Neural cell (in vitro differentiated cells): ENCODE data around the gene DDX4. TPM values are rescaled to one million over a fixed set of nuclear protein-coding genes. Genes with fewer than 3 reads are reported as not detected.
"Not testable (repeated sequence)": the region's sequence is repeated elsewhere in the genome, so short reads cannot be mapped to it uniquely, and the experiment has no call there.

Experiments used
- H2AFZ ChIP-seq: fragments of 200-600, 300-800 bp; sonication (generic), shearing (Covaris generic); 2 replicates; pipeline ENCODE4 v1.6.0; 2014; ENCODE audit warnings: low read depth, mild to moderate bottlenecking, antibody characterized with exemption, low read length, moderate library complexity
- H3F3A ChIP-seq: fragments of 200-600 bp; shearing (Covaris generic); 2 replicates; pipeline ENCODE4 v1.6.1; 2016; ENCODE audit warnings: mild to moderate bottlenecking, moderate library complexity, mixed read lengths, antibody characterized with exemption, low read length; ENCODE audit not compliant: insufficient read depth, poor library complexity, severe bottlenecking
- H3K27ac ChIP-seq: fragments of 200-600, 300-800 bp; sonication (generic), shearing (Covaris generic); 2 replicates; pipeline ENCODE4 v1.5.1; 2014; ENCODE audit warnings: mild to moderate bottlenecking, low read length, moderate library complexity
- H3K27me3 ChIP-seq: fragments of 300-800, 200-600 bp; sonication (generic), shearing (Covaris generic); 2 replicates; pipeline ENCODE4 v1.6.0; 2014; ENCODE audit warnings: mild to moderate bottlenecking, low read depth, low read length, moderate library complexity; ENCODE audit not compliant: insufficient read depth
- H3K36me3 ChIP-seq: fragments of 300-800, 200-600 bp; sonication (generic), shearing (Covaris generic); 2 replicates; pipeline ENCODE4 v1.5.1; 2014; ENCODE audit warnings: mild to moderate bottlenecking, antibody characterized with exemption, low read length, moderate library complexity; ENCODE audit not compliant: insufficient read depth
- H3K4me2 ChIP-seq: fragments of 300-800, 200-600 bp; sonication (generic), shearing (Covaris generic); 2 replicates; pipeline ENCODE4 v1.6.0; 2014; ENCODE audit warnings: mild to moderate bottlenecking, low read length
- H3K4me3 ChIP-seq: fragments of 300-800, 200-600 bp; sonication (generic), shearing (Covaris generic); 2 replicates; pipeline ENCODE4 v1.5.1; 2014; ENCODE audit warnings: mild to moderate bottlenecking, low read length, moderate library complexity
- H3K79me2 ChIP-seq: fragments of 200-600 bp; shearing (Covaris generic); replicated peaks from 2 replicates; pipeline ENCODE4 v1.6.0; 2014; ENCODE audit warnings: mild to moderate bottlenecking, low read length, moderate library complexity; ENCODE audit not compliant: insufficient read depth
- H3K9ac ChIP-seq: fragments of 300-800, 200-600 bp; sonication (generic), shearing (Covaris generic); 2 replicates; pipeline ENCODE4 v1.6.1; 2016; ENCODE audit warnings: mild to moderate bottlenecking, low read length, mixed read lengths
- H3K9me2 ChIP-seq: fragments of 200-600 bp; shearing (Covaris generic); 2 replicates; pipeline ENCODE4 v1.6.1; 2016; ENCODE audit warnings: mild to moderate bottlenecking, low read length, mixed read lengths; ENCODE audit not compliant: insufficient read depth
- H3K9me3 ChIP-seq: fragments of 200-600, 300-800 bp; sonication (generic), shearing (Covaris generic); 2 replicates; pipeline ENCODE4 v1.6.1; 2016; ENCODE audit warnings: mild to moderate bottlenecking, mixed run types, low read length, moderate library complexity, mixed read lengths
- H4K20me1 ChIP-seq: fragments of 200-600 bp; shearing (Covaris generic); 2 replicates; pipeline ENCODE4 v1.6.1; 2016; ENCODE audit warnings: mild to moderate bottlenecking, mixed run types; ENCODE audit not compliant: insufficient read depth
- CTCF ChIP-seq: fragments of 450-650 bp; IDR thresholded peaks from 2 replicates; pipeline ENCODE4 v1.5.1; 2014; ENCODE audit warnings: antibody characterized with exemption, mild to moderate bottlenecking, moderate library complexity; ENCODE audit not compliant: poor library complexity, severe bottlenecking
- EP300 ChIP-seq: fragments of 450-650 bp; conservative IDR thresholded peaks from 2 replicates; pipeline ENCODE4 v1.6.1; 2014; ENCODE audit warnings: antibody characterized with exemption, mild to moderate bottlenecking, moderate library complexity; ENCODE audit not compliant: poor library complexity, severe bottlenecking
- EZH2 ChIP-seq: fragments of 200-600, 300-800 bp; shearing (Covaris generic), sonication (generic); IDR thresholded peaks from 2 replicates; pipeline ENCODE4 v1.6.1; 2014; ENCODE audit warnings: antibody characterized with exemption, low read length, borderline replicate concordance, mild to moderate bottlenecking; ENCODE audit not compliant: insufficient read depth, poor library complexity, severe bottlenecking
- MXI1 ChIP-seq: fragments of 450-650 bp; conservative IDR thresholded peaks from 2 replicates; pipeline ENCODE4 v1.6.1; 2014; ENCODE audit warnings: antibody characterized with exemption, mild to moderate bottlenecking; ENCODE audit not compliant: poor library complexity, severe bottlenecking
- POLR2AphosphoS5 ChIP-seq: IDR thresholded peaks from 2 replicates; pipeline ENCODE4 v1.6.1; 2012
- RAD21 ChIP-seq: fragments of 450-650 bp; conservative IDR thresholded peaks from 2 replicates; pipeline ENCODE4 v1.6.1; 2014; ENCODE audit warnings: antibody characterized with exemption, mild to moderate bottlenecking, moderate library complexity
- REST ChIP-seq: IDR thresholded peaks from 2 replicates; pipeline ENCODE4 v1.6.1; 2012; ENCODE audit warnings: borderline replicate concordance
- SMC3 ChIP-seq: fragments of 450-650 bp; conservative IDR thresholded peaks from 2 replicates; pipeline ENCODE4 v1.6.1; 2014; ENCODE audit warnings: antibody characterized with exemption, mild to moderate bottlenecking, moderate library complexity; ENCODE audit not compliant: poor library complexity
- TAF1 ChIP-seq: IDR thresholded peaks from 2 replicates; pipeline ENCODE4 v1.6.1; 2012; ENCODE audit warnings: low read depth
- polyA plus RNA-seq: library from polyadenylated mRNA; depleted of rRNA; stranded (reverse); fragments of >200 nt; gene quantifications from 2 replicates; pipeline ENCODE4 v1.2.3, GENCODE V29; 2014

The DDX4 gene
- polyA plus RNA-seq, 1 donor from 2014 or later, result 0.43 TPM

- Histone ChIP-seq H3K27ac (no peak overlapping the region), H3K4me3 (no peak overlapping the region), H3K79me2 (no peaks in the 10 kb centered on the region), H3K9ac (no peak overlapping the region), H3K9me3 (no peaks in the 10 kb centered on the region), H3F3A (no peaks in the 10 kb centered on the region), H3K36me3 (no peaks in the 10 kb centered on the region), H3K9me2 (no peaks in the 10 kb centered on the region), H3K27me3 (no peaks in the 10 kb centered on the region), H4K20me1 (no peaks in the 10 kb centered on the region), H2AFZ (no peak overlapping the region), H3K4me2 (no peak overlapping the region)
- TF ChIP-seq TAF1, result no peak
- TF ChIP-seq REST, result no peak
- TF ChIP-seq EP300, result no peak
- no peak for TF ChIP-seq CTCF
- no peak for TF ChIP-seq SMC3
- no peak for TF ChIP-seq RAD21
- TF ChIP-seq EZH2, result no peak
Measured at GRCh38 chr5:55777332-55777731, 39.5 kb downstream of the DDX4 start.

DNA sequence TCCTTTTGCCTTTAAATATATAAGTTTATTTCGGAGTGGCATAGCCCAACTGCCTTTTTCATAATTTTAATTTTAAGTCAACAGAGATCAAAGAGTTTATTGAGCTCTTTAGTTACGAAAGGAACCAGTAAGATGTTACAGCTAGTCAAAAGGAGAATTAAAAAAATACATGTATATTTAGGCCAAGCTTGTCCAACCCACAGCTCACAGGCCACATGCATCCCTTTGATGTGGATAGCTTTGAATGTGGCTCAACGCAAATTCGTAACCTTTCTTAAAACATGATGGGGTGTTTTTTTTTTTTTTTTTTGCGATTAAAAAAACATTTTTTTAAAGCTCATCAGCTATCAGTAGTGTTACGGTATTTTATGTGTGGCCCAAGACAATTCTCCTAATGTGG lies 63.1 kb downstream of the DDX4 start:
- Histone ChIP-seq H3K27me3 (no peaks in the 10 kb centered on the region), H3K9me3 (no peaks in the 10 kb centered on the region), H3K79me2 (no peaks in the 10 kb centered on the region), H3F3A (no peaks in the 10 kb centered on the region), H3K9ac (no peak overlapping the region), H3K36me3 (no peaks in the 10 kb centered on the region), H4K20me1 (no peaks in the 10 kb centered on the region), H3K27ac (no peak overlapping the region), H3K4me3 (no peak overlapping the region), H3K4me2 (no peak overlapping the region), H3K9me2 (no peaks in the 10 kb centered on the region), H2AFZ (no peak overlapping the region)
- TF ChIP-seq POLR2AphosphoS5, result no peak
- no peak for TF ChIP-seq SMC3
- TF ChIP-seq EP300, result no peak
- no peak for TF ChIP-seq RAD21
- no peak for TF ChIP-seq CTCF
- TF ChIP-seq EZH2, result no peak
- TF ChIP-seq MXI1, result no peak
- no peak for TF ChIP-seq REST
- no peak for TF ChIP-seq TAF1

DNA sequence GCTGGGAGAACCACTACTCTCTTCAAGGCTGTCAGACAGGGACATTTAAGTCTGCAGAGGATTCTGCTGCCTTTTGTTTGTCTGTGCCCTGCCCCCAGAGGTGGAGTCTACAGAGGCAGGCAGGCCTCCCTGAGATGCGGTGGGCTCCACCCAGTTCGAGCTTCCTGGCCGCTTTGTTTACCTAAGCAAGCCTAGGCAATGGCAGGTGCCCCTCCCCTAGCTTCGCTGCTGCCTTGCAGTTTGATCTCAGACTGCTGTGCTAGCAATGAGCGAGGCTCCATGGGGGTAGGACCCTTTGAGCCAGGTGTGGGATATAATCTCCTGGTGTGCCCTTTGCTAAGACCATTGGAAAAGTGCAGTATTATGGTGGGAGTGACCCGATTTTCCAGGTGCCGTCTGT lies 71.0 kb downstream of the DDX4 start:
- H4K20me1 ChIP-seq, H3K4me2 ChIP-seq, H3K27me3 ChIP-seq, H3K4me3 ChIP-seq, H3K9me2 ChIP-seq, H3K36me3 ChIP-seq, H3K79me2 ChIP-seq, H3K9me3 ChIP-seq, H3K27ac ChIP-seq, H3F3A ChIP-seq, H2AFZ ChIP-seq, H3K9ac ChIP-seq: not testable (repeated sequence)

DNA sequence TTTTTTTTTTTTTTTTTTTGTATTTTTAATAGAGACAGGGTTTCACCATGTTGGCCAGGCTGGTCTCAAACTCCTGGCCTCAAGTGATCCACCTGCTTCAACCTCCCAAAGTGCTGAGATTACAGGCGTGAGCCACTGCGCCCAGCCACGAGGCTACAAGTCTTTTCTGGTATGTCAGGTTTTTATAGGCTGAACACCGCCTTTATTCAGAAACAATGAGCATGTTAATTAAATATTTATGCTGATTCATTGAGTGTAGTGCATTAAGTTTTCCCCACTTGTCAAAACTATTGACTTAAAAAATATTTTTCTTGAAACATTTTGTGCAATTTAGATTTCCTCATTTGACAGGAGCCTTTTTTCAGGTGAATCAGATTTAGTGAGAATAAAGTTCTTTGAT lies 78.1 kb downstream of the DDX4 start:
- H3K79me2 ChIP-seq, H3K9ac ChIP-seq, H3K27me3 ChIP-seq, H3K4me3 ChIP-seq, H3K9me3 ChIP-seq, H3F3A ChIP-seq, H3K27ac ChIP-seq, H3K4me2 ChIP-seq, H3K9me2 ChIP-seq, H3K36me3 ChIP-seq, H2AFZ ChIP-seq, H4K20me1 ChIP-seq: not testable (repeated sequence)
